Lower lobe of right lung (tissue), 2 donors: Measurements from ENCODE around the gene DOK1. TPM values are rescaled to one million over a fixed set of nuclear protein-coding genes. Genes with fewer than 3 reads are reported as not detected.

ENCODE experiments used
- ATAC-seq, 2 donors: fragments of 200-7000 bp; cut with Tn5 transposase; one replicate each; pipeline ENCODE4 v1.9.1; 2020 to 2022; ENCODE audit warnings: mild to moderate bottlenecking in 2 of 2, moderate library complexity in 2 of 2
- DNase-seq: peaks from one replicate; pipeline ENCODE4 v3.0.0-alpha.2; 2020
- H3K27ac ChIP-seq: fragments of 200-600 bp; one replicate; pipeline ENCODE4 v1.8.0; 2022
- H3K27me3 ChIP-seq: fragments of 200-600 bp; one replicate; pipeline ENCODE4 v1.8.0; 2022; ENCODE audit warnings: low read depth
- H3K36me3 ChIP-seq: fragments of 200-600 bp; one replicate; pipeline ENCODE4 v1.8.0; 2022; ENCODE audit warnings: mild to moderate bottlenecking
- H3K4me1 ChIP-seq: fragments of 200-600 bp; one replicate; pipeline ENCODE4 v1.8.0; 2022
- H3K4me3 ChIP-seq: fragments of 200-600 bp; one replicate; pipeline ENCODE4 v1.8.0; 2022; ENCODE audit warnings: mild to moderate bottlenecking
- H3K9me3 ChIP-seq: fragments of 200-600 bp; one replicate; pipeline ENCODE4 v1.8.0; 2022
- CTCF ChIP-seq: fragments of 200-600 bp; IDR thresholded peaks from one replicate; pipeline ENCODE4 v1.8.0; 2022; ENCODE audit warnings: antibody characterized with exemption, mild to moderate bottlenecking
- intact Hi-C: fragments of 100-400 bp; cut with DNase I; formaldehyde crosslinking; loops from one replicate; pipeline ENCODE4 v1.11.0; 2022
- total RNA-seq: library from RNA; stranded (reverse); fragmentation: NEBNext Ultra II Directional; extraction: Animal tissue kit (Norgen Biotek cat#: 25700); gene quantifications from one replicate; pipeline ENCODE4 v1.2.1, GENCODE V29; 2021
- donor health status: DM: no; HTN: yes; CAD: no; lungs with severe emphysema.

Gene DOK1
- total RNA-seq, 1 donor from 2014 or later = 38.4 TPM

GRCh38 chr2:74532222-74532621, 22.3 kb upstream of the DOK1 start:
- H3K27me3 ChIP-seq = no peaks in the 10 kb centered on the region
- no peak for ATAC-seq
- intact Hi-C loops = no loop called here
- no peak overlapping the region for H3K4me3 ChIP-seq
- H3K4me1 ChIP-seq = peaks cover 28% of the 10 kb centered on the region
- peaks cover 36% of the 10 kb centered on the region for H3K36me3 ChIP-seq
- no peak overlapping the region for H3K27ac ChIP-seq
- no peak for DNase-seq
- no peaks in the 10 kb centered on the region for H3K9me3 ChIP-seq
- no peak for TF ChIP-seq CTCF

GRCh38 chr2:74533464-74533863, 21.1 kb upstream of the DOK1 start:
- no peak for TF ChIP-seq CTCF
- Histone ChIP-seq H3K27me3 (no peaks in the 10 kb centered on the region), H3K36me3 (peaks cover 24% of the 10 kb centered on the region), H3K4me3 (no peak overlapping the region), H3K4me1 (peaks cover 23% of the 10 kb centered on the region), H3K9me3 (no peaks in the 10 kb centered on the region), H3K27ac (no peak overlapping the region)
- DNase-seq (no peak), ATAC-seq (no peak)
- intact Hi-C loops = no loop called here

- H3K4me1 ChIP-seq = peaks cover 17% of the 10 kb centered on the region
- ATAC-seq (no peak), DNase-seq (no peak)
- H3K4me3 ChIP-seq = no peak overlapping the region
- intact Hi-C loops = no loop called here
- no peaks in the 10 kb centered on the region for H3K9me3 ChIP-seq
- TF ChIP-seq CTCF = no peak
- peaks cover 24% of the 10 kb centered on the region for H3K36me3 ChIP-seq
- H3K27ac ChIP-seq = no peak overlapping the region
- H3K27me3 ChIP-seq = no peaks in the 10 kb centered on the region
Measured at GRCh38 chr2:74534411-74534810, 20.1 kb upstream of the DOK1 start.

- H3K27me3 ChIP-seq = no peaks in the 10 kb centered on the region
- intact Hi-C loops = no loop called here
- no peak overlapping the region for H3K27ac ChIP-seq
- DNase-seq = no peak
- H3K36me3 ChIP-seq = peaks cover 24% of the 10 kb centered on the region
- no peaks in the 10 kb centered on the region for H3K9me3 ChIP-seq
- TF ChIP-seq CTCF = no peak
- H3K4me1 ChIP-seq = peaks cover 17% of the 10 kb centered on the region
- ATAC-seq = no peak
- no peak overlapping the region for H3K4me3 ChIP-seq
Measured at GRCh38 chr2:74535440-74535965, 19.0 kb upstream of the DOK1 start.

- Histone ChIP-seq H3K27ac (no peak overlapping the region), H3K36me3 (peaks cover 24% of the 10 kb centered on the region), H3K9me3 (no peaks in the 10 kb centered on the region), H3K4me3 (no peak overlapping the region), H3K27me3 (no peaks in the 10 kb centered on the region), H3K4me1 (peaks cover 8% of the 10 kb centered on the region)
- no peak for DNase-seq
- intact Hi-C loops = no loop called here
- no peak for ATAC-seq
- TF ChIP-seq CTCF = no peak
Measured at GRCh38 chr2:74536166-74536950, 18.2 kb upstream of the DOK1 start.
